K562 (cell line): ENCODE data around the gene ST3GAL3. TPM values are rescaled to one million over a fixed set of nuclear protein-coding genes. Genes with fewer than 3 reads are reported as not detected.

Source experiments
- ATAC-seq: fragments of 200-7000 bp; cut with Tn5 transposase; 3 replicates; pipeline ENCODE4 v1.9.1; 2020; ENCODE audit warnings: moderate library complexity
- BruUV-seq: library from RNA; stranded (reverse); fragments of 400-500 nt; replicated peaks from 2 replicates; lab custom pipeline; 2021; lab: Mats Ljungman, UMichigan
- CTCF ChIA-PET: fragments of 300-600 bp; formaldehyde crosslinking; extraction: SDS; loops from one replicate; lab custom pipeline; 2021; ENCODE audit warnings: low intra/inter-chr PET ratio; lab: Yijun Ruan, JAX
- POLR2A ChIA-PET: fragments of 300-600, 350-650 bp; sonication (Branson Sonifier 250); formaldehyde crosslinking; extraction: SDS; loops from one replicate; lab custom pipeline; 2021; ENCODE audit warnings: antibody characterized with exemption, inconsistent platforms; lab: Yijun Ruan, JAX
- DNase-seq, 4 experiments: peaks; one replicate each; pipeline versions ENCODE4 v3.0.0 to v3.0.0-alpha.2; 2011 to 2018; ENCODE audit warnings: low spot score in 3 of 4, mixed read lengths in 3 of 4; ENCODE audit errors: extremely low read depth in 1 of 4
- FAIRE-seq: peaks from 2 replicates; lab custom pipeline; 2011; peaks lifted over from hg19 to GRCh38; lab: Jason Lieb, UNC
- H2AFZ ChIP-seq: 2 replicates; pipeline ENCODE4 v1.6.0; 2011; ENCODE audit warnings: low read depth, low read length, control low read depth, inconsistent platforms
- H3K27ac ChIP-seq: fragments of 200-600 bp; 3 replicates; pipeline ENCODE4 v1.8.0; 2011; ENCODE audit warnings: low read depth, mild to moderate bottlenecking, control low read depth, inconsistent platforms, low read length, moderate library complexity, mixed read lengths; ENCODE audit errors: extremely low read depth
- H3K27me3 ChIP-seq, 2 experiments: fragments of 300-600 bp in 1 of 2; 2 replicates in 1 of 2; 3 replicates in 1 of 2; pipeline versions ENCODE4 v1.6.0 to v1.8.0; 2011; ENCODE audit warnings: inconsistent platforms in 2 of 2, low read length in 2 of 2, mild to moderate bottlenecking in 1 of 2, mixed read lengths in 1 of 2, moderate library complexity in 1 of 2; ENCODE audit not compliant: control insufficient read depth in 2 of 2, insufficient read depth in 2 of 2
- H3K36me3 ChIP-seq: fragments of 300-600 bp; 3 replicates; pipeline ENCODE4 v1.8.0; 2011; ENCODE audit warnings: mild to moderate bottlenecking, low read length, inconsistent platforms; ENCODE audit not compliant: control insufficient read depth, insufficient read depth
- H3K4me1 ChIP-seq, 2 experiments: fragments of 200-600 bp in 1 of 2; replicated peaks in 1 of 2; 2 replicates in 1 of 2; 3 replicates in 1 of 2; pipeline versions ENCODE4 v1.5.1 to v1.8.0; 2011; ENCODE audit warnings: inconsistent platforms in 2 of 2, low read length in 2 of 2, mild to moderate bottlenecking in 1 of 2, mixed read lengths in 1 of 2, moderate library complexity in 1 of 2; ENCODE audit not compliant: control insufficient read depth in 2 of 2, insufficient read depth in 2 of 2
- H3K4me2 ChIP-seq: 2 replicates; pipeline ENCODE4 v1.6.1; 2011; ENCODE audit warnings: low read length, control low read depth, inconsistent platforms, mixed read lengths; ENCODE audit not compliant: insufficient read depth
- H3K4me3 ChIP-seq: fragments of 200-600 bp; sonication (generic), shearing (Covaris generic); 2 replicates; pipeline ENCODE4 v1.5.1; 2016; ENCODE audit warnings: control low read depth, inconsistent platforms
- H3K79me2 ChIP-seq: fragments of 200-600 bp; 3 replicates; pipeline ENCODE4 v1.8.0; 2011; ENCODE audit warnings: low read length, inconsistent platforms; ENCODE audit not compliant: control insufficient read depth, insufficient read depth
- H3K9ac ChIP-seq, 2 experiments: 2 replicates each; pipeline versions ENCODE4 v1.6.0 to v1.6.1; 2011; ENCODE audit warnings: low read depth in 2 of 2, low read length in 2 of 2, control low read depth in 1 of 2, inconsistent platforms in 1 of 2, mild to moderate bottlenecking in 1 of 2, mixed read lengths in 1 of 2; ENCODE audit not compliant: insufficient read depth in 1 of 2
- H3K9me1 ChIP-seq: one replicate; pipeline ENCODE4 v1.6.0; 2011; ENCODE audit warnings: inconsistent platforms, mild to moderate bottlenecking, low read length, moderate library complexity; ENCODE audit not compliant: control insufficient read depth, insufficient read depth
- H3K9me3 ChIP-seq: replicated peaks from 2 replicates; pipeline ENCODE4 v1.5.1; 2011; ENCODE audit warnings: low read depth, low read length, inconsistent platforms; ENCODE audit not compliant: control insufficient read depth, insufficient read depth
- H4K20me1 ChIP-seq: replicated peaks from 2 replicates; pipeline ENCODE4 v1.6.1; 2011; ENCODE audit warnings: low read length, inconsistent platforms, mixed read lengths; ENCODE audit not compliant: control insufficient read depth, insufficient read depth
- BACH1 ChIP-seq: fragments of 200-800 bp; sonication (Bioruptor generic); IDR thresholded peaks from 2 replicates; pipeline ENCODE4 v1.6.1; 2016; ENCODE audit warnings: missing genetic modification characterization, missing compliant biosample characterization
- C11orf30 ChIP-seq: fragments of 450-650 bp; IDR thresholded peaks from 2 replicates; pipeline ENCODE4 v1.6.1; 2016; ENCODE audit warnings: low read depth, mild to moderate bottlenecking
- CAMTA2 ChIP-seq: fragments of 250-450 bp; sonication (Bioruptor Pico); conservative IDR thresholded peaks from 2 replicates; pipeline ENCODE4 v1.5.1; 2022
- CBX3 ChIP-seq, 2 experiments: IDR thresholded peaks; 1 replicate in 1 of 2; 2 replicates in 1 of 2; pipeline ENCODE4 v1.6.1; 2012; ENCODE audit warnings: inconsistent platforms in 2 of 2, low read length in 2 of 2, borderline replicate concordance in 1 of 2, control low read depth in 1 of 2
- CXXC5 ChIP-seq: fragments of 250-450 bp; sonication (Bioruptor Pico); IDR thresholded peaks from 2 replicates; pipeline ENCODE4 v1.8.0; 2022; ENCODE audit warnings: inconsistent platforms, mild to moderate bottlenecking, moderate library complexity
- DPF2 ChIP-seq: fragments of 450-650 bp; IDR thresholded peaks from 2 replicates; pipeline ENCODE4 v1.6.1; 2016
- FOSL1 ChIP-seq: fragments of 200-800 bp; sonication (Bioruptor generic); conservative IDR thresholded peaks from 2 replicates; pipeline ENCODE4 v1.6.1; 2016; ENCODE audit warnings: missing genetic modification characterization, missing compliant biosample characterization
- FOXA3 ChIP-seq, 2 experiments: fragments of 450-650 bp in 1 of 2; sonication (generic) in 1 of 2; formaldehyde crosslinking; IDR thresholded peaks in 1 of 2; conservative IDR thresholded peaks in 1 of 2; 2 replicates each; pipeline versions ENCODE4 v1.4.0 to v1.8.0; 2020 to 2022; ENCODE audit warnings: mild to moderate bottlenecking in 2 of 2, missing genetic modification reagents in 1 of 2
- ILF3 ChIP-seq: fragments of 450-650 bp; IDR thresholded peaks from 2 replicates; pipeline ENCODE4 v1.6.1; 2018; ENCODE audit warnings: antibody characterized with exemption, mild to moderate bottlenecking, moderate library complexity, borderline replicate concordance
- JUN ChIP-seq, 2 experiments: sonication (generic) in 1 of 2; formaldehyde crosslinking in 1 of 2; IDR thresholded peaks; 2 replicates each; pipeline versions ENCODE4 v1.6.1 to v1.8.0; 2012 to 2022; ENCODE audit warnings: borderline replicate concordance in 2 of 2, mild to moderate bottlenecking in 2 of 2, improper control_type of control experiment in 1 of 2, low read depth in 1 of 2, low read length in 1 of 2, missing genetic modification reagents in 1 of 2
- MEF2A ChIP-seq: IDR thresholded peaks from 2 replicates; pipeline ENCODE4 v1.6.1; 2011; ENCODE audit warnings: low read depth, mild to moderate bottlenecking, low read length, moderate library complexity; ENCODE audit not compliant: control insufficient read depth
- MEF2D ChIP-seq: conservative IDR thresholded peaks from 2 replicates; pipeline ENCODE4 v1.6.1; 2016; ENCODE audit warnings: low read depth, missing genetic modification characterization, missing compliant biosample characterization
- NFE2L1 ChIP-seq: fragments of 450-650 bp; IDR thresholded peaks from 2 replicates; pipeline ENCODE4 v1.6.1; 2016; ENCODE audit warnings: missing genetic modification characterization, low read depth, mild to moderate bottlenecking, missing compliant biosample characterization, moderate library complexity, borderline replicate concordance
- RBBP5 ChIP-seq: fragments of 200-600 bp; sonication (generic); IDR thresholded peaks from 2 replicates; pipeline ENCODE4 v1.6.1; 2012; ENCODE audit warnings: borderline replicate concordance, mild to moderate bottlenecking, low read length, control low read depth, inconsistent platforms; ENCODE audit not compliant: insufficient read depth, poor library complexity, severe bottlenecking
- SETDB1 ChIP-seq: IDR thresholded peaks from one replicate; pipeline ENCODE4 v1.6.1; 2012; ENCODE audit warnings: low read length, control low read depth, inconsistent platforms
- SMARCA4 ChIP-seq: fragments of 450-650 bp; IDR thresholded peaks from 2 replicates; pipeline ENCODE4 v1.6.1; 2016
- ZC3H11A ChIP-seq: IDR thresholded peaks from 2 replicates; pipeline ENCODE4 v1.6.1; 2012; ENCODE audit warnings: low read depth, low read length, improper control_type of control experiment
- ZFPM2 ChIP-seq: fragments of 250-450 bp; sonication (Bioruptor Pico); IDR thresholded peaks from 2 replicates; pipeline ENCODE4 v1.5.1; 2022; ENCODE audit warnings: mild to moderate bottlenecking
- ZNF316 ChIP-seq: fragments of 450-650 bp; IDR thresholded peaks from 2 replicates; pipeline ENCODE4 v1.6.1; 2016
- WGBS: fragments of 100-300 bp; shearing (Covaris generic); methylation state at CpG from one replicate; pipeline ENCODE4 v1.1.6; 2016; ENCODE audit warnings: low coverage, mixed read lengths; ENCODE audit not compliant: insufficient coverage; ENCODE audit errors: missing lambda C conversion rate; 5-methylcytosine and 5-hydroxymethylcytosine counted together
- in situ Hi-C: fragments of 300-500 bp; cut with MboI; formaldehyde crosslinking; loops from 4 replicates; pipeline ENCODE4 v1.15.0; 2018; ENCODE audit warnings: inconsistent platforms, mixed read lengths
- intact Hi-C: fragments of 100-400 bp; cut with micrococcal nuclease; formaldehyde crosslinking; loops from 2 replicates; pipeline ENCODE4 v1.14.2; 2022
- polyA plus RNA-seq, 8 experiments: library from polyadenylated mRNA; depleted of rRNA in 4 of 8; stranded (reverse) in 5 of 8; unstranded in 3 of 8; fragments of >200 nt; fragmentation: Nextera tagmentation in 2 of 8; fragmentation: Illumina TruSeq in 1 of 8; extraction: Ambion mirVana in 2 of 8; extraction: Trizol in 1 of 8; gene quantifications; 2 replicates each; pipeline versions ENCODE4 v1.2.1 to v1.2.3, GENCODE V29; 2011 to 2014; ENCODE audit warnings: inconsistent platforms in 1 of 8, missing spikeins in 1 of 8
- total RNA-seq, 7 experiments: library from RNA; depleted of rRNA in 6 of 7; stranded (reverse); fragments of >200 nt in 6 of 7; fragmentation: Illumina TruSeq in 2 of 7; extraction: Trizol in 2 of 7; gene quantifications; 2 replicates each; pipeline versions ENCODE4 v1.2.1 to v1.2.3, GENCODE V29; 2011 to 2021; ENCODE audit warnings: low replicate concordance in 1 of 7
- TF ChIP-seq, protein P1 (sequence below), 2 experiments: fragments of 450-650 bp; IDR thresholded peaks; 2 replicates each; pipeline ENCODE4 v1.6.1; 2016
- TF ChIP-seq, protein P2 (sequence below): fragments of 250-450 bp; sonication (Bioruptor Pico); IDR thresholded peaks from 2 replicates; pipeline ENCODE4 v1.5.0; 2021
- TF ChIP-seq, protein P3 (sequence below): fragments of 250-450 bp; sonication (Bioruptor Pico); IDR thresholded peaks from 2 replicates; pipeline ENCODE4 v1.8.0; 2021; ENCODE audit warnings: moderate library complexity, mild to moderate bottlenecking, inconsistent platforms

Gene ST3GAL3
- total and polyA plus RNA-seq, 9 of the 15 experiments (the other 6 are each of a cell fraction or from before 2014, with no cell fraction given), result 1.2 to 18.9 (median 11.0) TPM

DNA sequence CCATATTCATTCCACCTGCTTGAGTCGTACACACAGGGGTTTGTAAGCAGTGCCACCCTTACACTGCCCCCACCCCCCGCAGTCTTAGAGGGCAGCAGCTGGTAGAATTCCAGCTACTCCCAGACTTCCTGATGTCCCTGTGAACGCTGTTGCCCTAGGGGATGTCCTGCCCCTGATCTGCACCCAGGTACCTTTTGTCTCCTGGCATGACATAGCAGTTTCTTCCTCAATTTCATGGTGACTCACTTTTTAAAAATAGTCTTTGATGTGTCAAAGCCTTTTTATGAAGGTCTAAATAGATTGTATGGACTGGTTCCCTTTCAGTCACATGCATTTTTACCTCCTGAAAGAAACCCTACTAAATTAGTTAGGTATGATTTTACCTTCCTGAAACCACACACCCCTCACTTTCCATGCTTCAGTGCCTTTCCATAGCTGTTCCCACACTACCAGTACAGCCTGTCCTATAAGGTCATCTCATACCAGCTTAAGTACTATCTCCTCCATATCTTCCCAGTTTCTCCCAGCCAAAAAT, 76.4 kb downstream of the ST3GAL3 start:
- Histone ChIP-seq H3K4me2 (no peak overlapping the region), H3K4me1 (peaks cover 2 to 14% of the 10 kb centered on the region in 2 experiments; a peak in 4 of 5 replicates), H3K79me2 (no peaks in the 10 kb centered on the region), H3K9ac (no peak overlapping the region), H3K27ac (peak overlapping the region; percentile 29; the same call in 2 of the 3 replicates), H2AFZ (no peak overlapping the region), H3K27me3 (no peaks in the 10 kb centered on the region), H3K4me3 (no peak overlapping the region), H3K36me3 (no peaks in the 10 kb centered on the region), H3K9me3 (no peaks in the 10 kb centered on the region), H4K20me1 (no peaks in the 10 kb centered on the region), H3K9me1 (no peaks in the 10 kb centered on the region)
- BruUV-seq, result no TSS peak
- POLR2A ChIA-PET, result interaction anchor here (0.6 to 1.0 kb wide), 2 partner anchors 15 to 19 kb away, joined by 3 to 4 read pairs; no protein-coding TSS in a partner anchor
- DNase-seq (peak in 2 of 4 experiments; percentile 37 to 43), ATAC-seq (peak; percentile 56), FAIRE-seq (no peak)
- in situ Hi-C loops (no loop called here), intact Hi-C loops (no loop called here)
- CTCF ChIA-PET, result no interaction called here
- 51% methylated on average over 3 of the region's 3 CpGs for WGBS
- TF ChIP-seq, protein P1, sequence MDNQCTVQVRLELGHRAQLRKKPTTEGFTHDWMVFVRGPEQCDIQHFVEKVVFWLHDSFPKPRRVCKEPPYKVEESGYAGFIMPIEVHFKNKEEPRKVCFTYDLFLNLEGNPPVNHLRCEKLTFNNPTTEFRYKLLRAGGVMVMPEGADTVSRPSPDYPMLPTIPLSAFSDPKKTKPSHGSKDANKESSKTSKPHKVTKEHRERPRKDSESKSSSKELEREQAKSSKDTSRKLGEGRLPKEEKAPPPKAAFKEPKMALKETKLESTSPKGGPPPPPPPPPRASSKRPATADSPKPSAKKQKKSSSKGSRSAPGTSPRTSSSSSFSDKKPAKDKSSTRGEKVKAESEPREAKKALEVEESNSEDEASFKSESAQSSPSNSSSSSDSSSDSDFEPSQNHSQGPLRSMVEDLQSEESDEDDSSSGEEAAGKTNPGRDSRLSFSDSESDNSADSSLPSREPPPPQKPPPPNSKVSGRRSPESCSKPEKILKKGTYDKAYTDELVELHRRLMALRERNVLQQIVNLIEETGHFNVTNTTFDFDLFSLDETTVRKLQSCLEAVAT (IDR thresholded peaks at IDR 0.05), result no peak
- TF ChIP-seq ZFPM2 (CRISPR knock-in tag) (no peak), MEF2A (peak; percentile 90), JUN (IDR thresholded peaks at IDR 0.05; ENCODE audit: borderline replicate concordance, low read depth, low read length) (0 out of 2 replicates have a peak, but pooled peaks have one; percentile 42), JUN (CRISPR knock-in tag; IDR thresholded peaks at IDR 0.05; ENCODE audit: borderline replicate concordance) (no peak; the same call in 1 of the 2 replicates), ZC3H11A (no peak), DPF2 (peak; percentile 49; the same call in 1 of the 2 replicates), CXXC5 (CRISPR knock-in tag) (no peak), FOXA3 (CRISPR knock-in tag; conservative IDR thresholded peaks at IDR 0.05 in 1 of 2, IDR thresholded peaks at IDR 0.05 in 1 of 2) (0 out of 4 replicates have a peak, but pooled peaks of 1 of the 2 experiments have one; percentile 14), FOSL1 (tag) (peak; percentile 61), CAMTA2 (CRISPR knock-in tag) (no peak), ZNF316 (peak; percentile 91), SETDB1 (no peak), NFE2L1 (tag) (peak; percentile 70), ILF3 (no peak), C11orf30 (peak; percentile 86), SMARCA4 (peak; percentile 51; the same call in 1 of the 2 replicates), BACH1 (tag) (peak; percentile 40; the same call in 1 of the 2 replicates), MEF2D (tag) (0 out of 2 replicates have a peak, but pooled peaks have one; percentile 38), CBX3 (IDR thresholded peaks at IDR 0.05; ENCODE audit: borderline replicate concordance in 1 of 2, low read length in 2 of 2) (no peak), RBBP5 (no peak)
- TF ChIP-seq, protein P2, sequence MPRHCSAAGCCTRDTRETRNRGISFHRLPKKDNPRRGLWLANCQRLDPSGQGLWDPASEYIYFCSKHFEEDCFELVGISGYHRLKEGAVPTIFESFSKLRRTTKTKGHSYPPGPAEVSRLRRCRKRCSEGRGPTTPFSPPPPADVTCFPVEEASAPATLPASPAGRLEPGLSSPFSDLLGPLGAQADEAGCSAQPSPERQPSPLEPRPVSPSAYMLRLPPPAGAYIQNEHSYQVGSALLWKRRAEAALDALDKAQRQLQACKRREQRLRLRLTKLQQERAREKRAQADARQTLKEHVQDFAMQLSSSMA (CRISPR knock-in tag), result no peak
- TF ChIP-seq, protein P3, sequence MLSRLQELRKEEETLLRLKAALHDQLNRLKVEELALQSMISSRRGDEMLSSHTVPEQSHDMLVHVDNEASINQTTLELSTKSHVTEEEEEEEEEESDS (CRISPR knock-in tag), result no peak
